IMR-90 (cell line): ENCODE results near the gene TNRC6A. TPM values are rescaled to one million over a fixed set of nuclear protein-coding genes. Genes with fewer than 3 reads are reported as not detected.

ENCODE experiments used
- ATAC-seq: fragments of 200-7000 bp; cut with Tn5 transposase; 2 replicates; pipeline ENCODE4 v1.9.1; 2020; ENCODE audit warnings: low read depth, mild to moderate bottlenecking, moderate library complexity
- BruUV-seq: library from RNA; stranded (reverse); fragments of 400-500 nt; replicated peaks from 2 replicates; lab custom pipeline; 2021; lab: Mats Ljungman, UMichigan
- CTCF ChIA-PET: fragments of 300-600 bp; formaldehyde crosslinking; extraction: SDS; loops from one replicate; lab custom pipeline; 2021; ENCODE audit warnings: antibody characterized with exemption; lab: Yijun Ruan, JAX
- POLR2A ChIA-PET: fragments of 300-600 bp; sonication (Branson Sonifier 250); formaldehyde crosslinking; loops from one replicate; lab custom pipeline; 2022; ENCODE audit warnings: antibody characterized with exemption; ENCODE audit not compliant: unreplicated experiment; lab: Charles Lee
- DNase-seq: peaks from one replicate; pipeline ENCODE4 v3.0.0; 2013
- H2AFZ ChIP-seq: replicated peaks from 2 replicates; pipeline ENCODE3; 2013; ENCODE audit warnings: low read length, mild to moderate bottlenecking; ENCODE audit not compliant: poor library complexity
- H2AK5ac ChIP-seq: 2 replicates; pipeline ENCODE4 v1.6.1; 2013; ENCODE audit warnings: low read depth, low read length, inconsistent platforms
- H2AK9ac ChIP-seq: replicated peaks from 2 replicates; pipeline ENCODE3; 2013; ENCODE audit warnings: mild to moderate bottlenecking, low read depth, low read length, moderate library complexity; ENCODE audit not compliant: poor library complexity
- H2BK120ac ChIP-seq: 2 replicates; pipeline ENCODE4 v1.6.1; 2013; ENCODE audit warnings: low read depth, low read length, inconsistent platforms
- H2BK15ac ChIP-seq: 3 replicates; pipeline ENCODE4 v1.6.1; 2013; ENCODE audit warnings: low read depth, low read length, inconsistent platforms
- H2BK20ac ChIP-seq: 2 replicates; pipeline ENCODE4 v1.6.1; 2013; ENCODE audit warnings: low read depth, mild to moderate bottlenecking, inconsistent platforms, low read length, moderate library complexity
- H2BK5ac ChIP-seq: 2 replicates; pipeline ENCODE4 v1.6.1; 2013; ENCODE audit warnings: mild to moderate bottlenecking, low read depth, low read length, inconsistent platforms; ENCODE audit not compliant: poor library complexity, severe bottlenecking
- H3K14ac ChIP-seq: replicated peaks from 2 replicates; pipeline ENCODE4 v1.6.1; 2013; ENCODE audit warnings: low read depth, low read length, inconsistent platforms
- H3K18ac ChIP-seq: 2 replicates; pipeline ENCODE4 v1.6.1; 2013; ENCODE audit warnings: low read depth, low read length, control low read depth
- H3K23ac ChIP-seq: 2 replicates; pipeline ENCODE4 v1.6.1; 2013; ENCODE audit warnings: low read depth, low read length, inconsistent platforms
- H3K27ac ChIP-seq: 2 replicates; pipeline ENCODE4 v1.5.1; 2013; ENCODE audit warnings: mild to moderate bottlenecking, control low read depth, low read length; ENCODE audit not compliant: insufficient read depth
- H3K27me3 ChIP-seq: 2 replicates; pipeline ENCODE4 v1.6.1; 2013; ENCODE audit warnings: low read length; ENCODE audit not compliant: control insufficient read depth, insufficient read depth
- H3K36me3 ChIP-seq: 2 replicates; pipeline ENCODE4 v1.6.1; 2013; ENCODE audit warnings: low read length, mixed read lengths; ENCODE audit not compliant: control insufficient read depth, insufficient read depth
- H3K4ac ChIP-seq: 2 replicates; pipeline ENCODE4 v1.6.1; 2013; ENCODE audit warnings: low read depth, low read length, inconsistent platforms
- H3K4me1 ChIP-seq: 2 replicates; pipeline ENCODE4 v1.6.1; 2013; ENCODE audit warnings: low read length, mixed read lengths; ENCODE audit not compliant: control insufficient read depth, insufficient read depth
- H3K4me2 ChIP-seq: 2 replicates; pipeline ENCODE4 v1.6.1; 2013; ENCODE audit warnings: low read depth, mild to moderate bottlenecking, control low read depth, low read length, moderate library complexity
- H3K4me3 ChIP-seq: 2 replicates; pipeline ENCODE4 v1.5.1; 2013; ENCODE audit warnings: low read depth, mild to moderate bottlenecking, control low read depth, low read length, moderate library complexity; ENCODE audit not compliant: insufficient read depth
- H3K56ac ChIP-seq: 2 replicates; pipeline ENCODE4 v1.6.1; 2013; ENCODE audit warnings: low read length, inconsistent platforms; ENCODE audit not compliant: insufficient read depth; ENCODE audit errors: extremely low read depth
- H3K79me1 ChIP-seq, 2 experiments: 2 replicates each; pipeline ENCODE4 v1.6.1; 2013; ENCODE audit warnings: low read length in 2 of 2, inconsistent platforms in 1 of 2, low read depth in 1 of 2
- H3K9ac ChIP-seq: 2 replicates; pipeline ENCODE4 v1.6.1; 2013; ENCODE audit warnings: low read depth, low read length, control low read depth
- H3K9me1 ChIP-seq: 2 replicates; pipeline ENCODE4 v1.6.1; 2013; ENCODE audit warnings: low read length, inconsistent platforms; ENCODE audit not compliant: insufficient read depth
- H3K9me3 ChIP-seq: 2 replicates; pipeline ENCODE4 v1.6.1; 2013; ENCODE audit warnings: low read length; ENCODE audit not compliant: control insufficient read depth, insufficient read depth
- H4K20me1 ChIP-seq: 2 replicates; pipeline ENCODE4 v1.6.1; 2013; ENCODE audit warnings: low read length, inconsistent platforms; ENCODE audit not compliant: insufficient read depth
- H4K5ac ChIP-seq: 2 replicates; pipeline ENCODE4 v1.6.1; 2013; ENCODE audit warnings: mild to moderate bottlenecking, low read depth, low read length, control low read depth
- H4K8ac ChIP-seq, 2 experiments: 2 replicates each; pipeline ENCODE4 v1.6.1; 2013; ENCODE audit warnings: low read depth in 2 of 2, low read length in 2 of 2, control low read depth in 1 of 2, inconsistent platforms in 1 of 2
- H4K91ac ChIP-seq: 2 replicates; pipeline ENCODE4 v1.6.1; 2013; ENCODE audit warnings: low read depth, low read length, inconsistent platforms; ENCODE audit not compliant: insufficient read depth
- BHLHE40 ChIP-seq: fragments of 150-350 bp; IDR thresholded peaks from 2 replicates; pipeline ENCODE4 v1.6.1; 2016; ENCODE audit warnings: mild to moderate bottlenecking, low read depth, low read length
- CEBPB ChIP-seq: IDR thresholded peaks from 2 replicates; pipeline ENCODE4 v1.6.1; 2012; ENCODE audit warnings: low read depth, low read length, improper control_type of control experiment
- CHD1 ChIP-seq: IDR thresholded peaks from 2 replicates; pipeline ENCODE4 v1.6.1; 2012; ENCODE audit warnings: low read depth, low read length, improper control_type of control experiment
- ELK1 ChIP-seq: fragments of 150-350 bp; IDR thresholded peaks from 2 replicates; pipeline ENCODE4 v1.6.1; 2016; ENCODE audit warnings: low read depth, mild to moderate bottlenecking, low read length, moderate library complexity, borderline replicate concordance
- MAFK ChIP-seq: IDR thresholded peaks from 2 replicates; pipeline ENCODE4 v1.6.1; 2012; ENCODE audit warnings: low read depth, low read length, improper control_type of control experiment
- MAZ ChIP-seq: IDR thresholded peaks from 2 replicates; pipeline ENCODE4 v1.6.1; 2012; ENCODE audit warnings: low read depth, mild to moderate bottlenecking, low read length, improper control_type of control experiment, moderate library complexity, borderline replicate concordance
- MXI1 ChIP-seq: IDR thresholded peaks from 2 replicates; pipeline ENCODE4 v1.6.1; 2012; ENCODE audit warnings: low read depth, mild to moderate bottlenecking, low read length, moderate library complexity, borderline replicate concordance
- NFE2L2 ChIP-seq: fragments of 150-350 bp; IDR thresholded peaks from 2 replicates; pipeline ENCODE4 v1.6.1; 2016; ENCODE audit warnings: low read depth, mild to moderate bottlenecking, low read length
- POLR2A ChIP-seq: IDR thresholded peaks from 2 replicates; pipeline ENCODE4 v1.6.1; 2012; ENCODE audit warnings: mild to moderate bottlenecking, low read depth, low read length
- RAD21 ChIP-seq: IDR thresholded peaks from 2 replicates; pipeline ENCODE4 v1.6.1; 2012; ENCODE audit warnings: low read length, improper control_type of control experiment
- RCOR1 ChIP-seq: IDR thresholded peaks from 2 replicates; pipeline ENCODE4 v1.6.1; 2012; ENCODE audit warnings: mild to moderate bottlenecking, low read length, improper control_type of control experiment; ENCODE audit not compliant: insufficient replicate concordance
- RFX5 ChIP-seq: IDR thresholded peaks from 2 replicates; pipeline ENCODE4 v1.8.0; 2012; ENCODE audit warnings: low read depth, mild to moderate bottlenecking, low read length, moderate library complexity
- SMC3 ChIP-seq: fragments of 150-350 bp; IDR thresholded peaks from 2 replicates; pipeline ENCODE4 v1.6.1; 2016; ENCODE audit warnings: low read depth, mild to moderate bottlenecking, antibody characterized with exemption, low read length, moderate library complexity
- USF2 ChIP-seq: fragments of 150-350 bp; IDR thresholded peaks from 2 replicates; pipeline ENCODE4 v1.6.1; 2017; ENCODE audit warnings: mild to moderate bottlenecking, antibody characterized with exemption, low read length, low read depth
- WGBS, 2 experiments: methylation state at CpG; one replicate each; pipeline versions ENCODE4 v1.1.5 to v1.1.7; 2013; ENCODE audit warnings: missing lambda C conversion rate in 2 of 2; ENCODE audit not compliant: insufficient read length in 1 of 2; ENCODE audit errors: extremely low coverage in 2 of 2; 5-methylcytosine and 5-hydroxymethylcytosine counted together
- dilution Hi-C: fragments of 300-500 bp; cut with HindIII; formaldehyde crosslinking; loops from one replicate; pipeline ENCODE4 v1.14.3; 2018; ENCODE audit warnings: low sequenced_read_pairs; ENCODE audit not compliant: unreplicated experiment
- in situ Hi-C: fragments of 300-500 bp; cut with MboI; formaldehyde crosslinking; loops from 3 replicates; pipeline ENCODE4 v1.14.3; 2019; ENCODE audit warnings: low sequenced_read_pairs, inconsistent platforms, mixed read lengths
- intact Hi-C: fragments of 100-400 bp; cut with micrococcal nuclease; formaldehyde crosslinking; loops from 2 replicates; pipeline ENCODE4 v1.10.0; 2022
- polyA plus RNA-seq, 3 experiments: library from polyadenylated mRNA; depleted of rRNA; stranded (reverse); fragments of >200 nt; gene quantifications; 2 replicates each; pipeline ENCODE4 v1.2.3, GENCODE V29; 2012; ENCODE audit warnings: low replicate concordance in 1 of 3
- total RNA-seq: library from RNA; depleted of rRNA; stranded (reverse); fragments of >200 nt; gene quantifications from 2 replicates; pipeline ENCODE4 v1.2.3, GENCODE V29; 2012

Gene TNRC6A
- total and polyA plus RNA-seq, 2 of the 4 experiments (the other 2 are of a cell fraction), result 32.4 to 42.3 TPM

GRCh38 chr16:24855678-24856077 is 126.2 kb downstream of the TNRC6A start:
- Histone ChIP-seq H3K9me3 (no peaks in the 10 kb centered on the region), H3K18ac (no peak overlapping the region), H2BK5ac (no peak overlapping the region), H3K4me2 (no peak overlapping the region), H4K8ac (no peak overlapping the region), H3K27ac (no peak overlapping the region), H3K27me3 (no peaks in the 10 kb centered on the region), H2BK120ac (no peak overlapping the region), H4K91ac (no peak overlapping the region), H3K4me1 (peaks cover 9% of the 10 kb centered on the region), H2BK15ac (no peak overlapping the region), H2BK20ac (no peak overlapping the region), H3K56ac (no peak overlapping the region), H4K5ac (no peak overlapping the region), H2AFZ (no peak overlapping the region), H3K9ac (no peak overlapping the region), H3K4me3 (no peak overlapping the region), H3K14ac (no peak overlapping the region; the same call in 1 of the 2 replicates), H4K20me1 (no peaks in the 10 kb centered on the region), H3K4ac (no peak overlapping the region), H3K23ac (no peak overlapping the region), H2AK9ac (no peak overlapping the region), H3K9me1 (peaks cover 19% of the 10 kb centered on the region), H2AK5ac (no peak overlapping the region), H3K79me1 (no peaks in the 10 kb centered on the region), H3K36me3 (no peaks in the 10 kb centered on the region)
- in situ Hi-C loops (loop anchor here (5.0 kb wide), 1 partner anchor 52 kb away; no protein-coding TSS in a partner anchor), intact Hi-C loops (loop anchor here (5.0 kb wide), 2 partner anchors 47 to 177 kb away; no protein-coding TSS in a partner anchor), dilution Hi-C loops (no loop called here)
- POLR2A ChIA-PET, result no interaction called here
- no peak for TF ChIP-seq MAZ
- TF ChIP-seq RAD21, result no peak
- TF ChIP-seq ELK1, result no peak
- no peak for TF ChIP-seq USF2
- TF ChIP-seq RCOR1, result no peak
- TF ChIP-seq POLR2A, result no peak
- TF ChIP-seq CEBPB, result no peak
- no peak for TF ChIP-seq CHD1
- TF ChIP-seq SMC3, result no peak
- no peak for TF ChIP-seq RFX5
- no peak for TF ChIP-seq MXI1
- no peak for TF ChIP-seq NFE2L2
- TF ChIP-seq MAFK, result no peak
- no peak for TF ChIP-seq BHLHE40
- DNase-seq (no peak), ATAC-seq (no peak)
- CTCF ChIA-PET, result interaction anchor here (0.6 kb wide), 1 partner anchor 10 kb away, joined by 3 read pairs; no protein-coding TSS in a partner anchor
- no TSS peak for BruUV-seq
- WGBS, 2 experiments, result no CpG with 5 or more reads among the region's 5 CpGs
